Measurements from ENCODE around the gene PPP2R2C.
A peak's percentile ranks its signal among the peaks of the same experiment; 100 is the strongest.

PPP2R2C gene

DNA sequence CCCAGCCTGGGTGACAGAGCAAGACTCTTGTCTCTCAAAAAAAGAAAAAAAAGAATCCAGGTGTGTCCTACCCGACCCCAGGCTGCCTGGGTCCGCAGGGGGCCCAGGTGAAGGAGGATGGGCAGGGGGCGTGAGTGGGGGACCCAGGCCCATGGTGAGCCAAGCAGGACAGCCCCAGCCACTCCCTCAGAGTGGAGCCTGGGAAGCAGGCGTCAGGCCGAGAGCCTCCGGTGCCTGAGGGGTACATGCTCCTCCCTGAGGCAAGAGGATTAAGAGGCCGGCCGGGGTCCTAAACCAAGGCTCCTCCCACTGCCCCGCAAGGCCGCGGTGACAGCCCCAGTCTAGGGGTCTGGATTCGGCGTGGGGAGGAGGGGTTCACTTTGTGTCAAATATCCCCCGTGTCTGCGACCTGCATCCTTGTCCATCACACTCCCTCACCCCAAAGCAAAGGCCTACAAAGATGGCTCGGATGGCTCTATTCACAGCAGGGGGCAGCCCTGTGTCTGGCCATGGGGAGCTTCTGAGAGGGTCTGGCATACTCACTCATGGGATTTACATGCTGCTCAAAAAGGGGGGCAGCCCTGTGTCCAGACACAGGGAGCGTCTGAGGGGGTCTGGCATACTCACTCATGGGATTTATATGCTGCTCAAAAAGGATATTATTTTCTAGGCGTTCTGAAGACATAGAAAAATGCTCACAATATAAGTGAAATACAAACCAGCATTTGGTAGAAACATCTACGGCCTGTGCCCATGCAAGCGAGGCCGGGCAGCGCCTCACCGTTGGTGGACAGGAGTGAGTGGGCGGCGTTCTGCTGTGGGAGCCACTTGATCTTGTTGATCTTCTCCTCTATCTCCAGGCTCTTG lies 94.6 kb downstream of the PPP2R2C start:
- DNase-seq, result no peak

DNA sequence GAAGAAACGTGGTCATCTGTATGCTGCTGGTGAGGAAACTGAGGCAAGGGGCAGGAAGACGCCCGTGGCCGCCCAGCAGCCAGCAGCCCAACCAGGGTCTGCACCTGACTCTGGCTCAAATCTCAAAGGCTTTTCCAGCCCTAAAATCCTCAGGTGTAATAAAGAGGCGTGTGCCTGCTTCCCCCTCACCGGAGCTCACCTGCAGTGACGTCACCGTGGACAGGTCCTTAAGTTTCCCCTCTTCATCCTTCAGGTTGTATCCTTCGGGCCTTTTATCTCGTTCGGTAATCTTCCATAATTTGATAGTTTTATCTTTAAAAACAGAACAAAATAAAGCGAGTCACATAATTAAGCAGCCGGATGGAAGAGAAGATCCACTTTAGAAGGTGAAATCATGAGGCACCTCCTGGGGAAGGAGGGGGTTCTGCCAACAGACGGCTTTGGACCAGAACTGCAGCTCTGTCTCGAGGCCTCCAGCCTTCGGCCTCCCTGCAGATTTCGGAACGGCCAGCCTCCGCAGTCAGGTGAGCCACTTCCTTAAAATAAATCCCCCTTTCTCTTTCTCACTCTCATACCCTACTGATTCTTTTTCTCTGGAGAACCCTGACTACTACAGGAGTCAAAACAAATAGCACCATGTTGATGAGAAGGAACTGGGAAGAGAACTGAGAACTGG lies 96.7 kb downstream of the PPP2R2C start:
- no peak for DNase-seq

GRCh38 chr4:6374575-6374974 lies 97.8 kb downstream of the PPP2R2C start:
- no peak for DNase-seq

DNA sequence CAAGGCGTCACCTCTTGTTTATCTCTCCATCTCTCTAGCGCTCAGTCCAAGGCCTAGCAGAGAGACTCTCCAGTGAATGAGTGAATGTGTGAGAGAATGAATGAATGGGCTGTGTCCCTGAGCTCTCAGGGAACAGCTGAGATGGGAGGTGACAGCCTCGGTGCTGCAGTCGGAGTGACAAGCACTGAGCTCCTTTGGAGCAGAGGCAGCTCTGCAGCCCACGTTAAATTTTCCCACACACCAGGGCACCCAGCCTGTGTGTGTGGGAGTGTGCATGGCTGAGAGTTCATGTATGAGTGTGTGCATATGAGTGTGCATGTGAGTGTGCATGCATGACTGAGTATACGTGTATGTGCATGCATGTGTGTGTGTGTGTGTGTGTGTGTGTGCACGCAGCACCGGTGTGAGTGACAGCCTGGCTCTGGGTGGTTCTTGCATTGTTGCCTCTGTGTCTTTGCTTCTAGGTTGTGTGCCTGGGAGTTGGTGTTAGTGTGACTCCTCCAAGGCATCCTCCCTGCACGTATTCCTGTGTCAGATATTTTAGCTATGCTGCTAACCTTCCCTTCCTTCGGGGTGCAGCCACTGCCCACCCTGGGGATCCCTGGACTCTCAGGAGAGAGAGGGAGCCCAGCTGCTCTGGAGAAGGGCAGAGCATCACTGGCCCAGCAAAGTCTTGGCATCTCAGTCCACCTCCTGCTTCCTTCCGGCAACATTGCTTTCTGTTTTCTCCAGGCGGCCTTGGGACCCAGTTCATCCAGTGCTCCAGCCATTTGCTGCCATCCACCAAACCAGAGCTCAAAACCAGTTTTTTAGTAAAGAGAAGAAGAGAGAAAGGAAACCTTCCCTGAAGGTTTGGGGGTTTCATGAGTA lies 98.6 kb downstream of the PPP2R2C start:
- no peak for DNase-seq

GRCh38 chr4:6372649-6373525 lies 99.5 kb downstream of the PPP2R2C start:
- peak; percentile 73 for DNase-seq

DNA sequence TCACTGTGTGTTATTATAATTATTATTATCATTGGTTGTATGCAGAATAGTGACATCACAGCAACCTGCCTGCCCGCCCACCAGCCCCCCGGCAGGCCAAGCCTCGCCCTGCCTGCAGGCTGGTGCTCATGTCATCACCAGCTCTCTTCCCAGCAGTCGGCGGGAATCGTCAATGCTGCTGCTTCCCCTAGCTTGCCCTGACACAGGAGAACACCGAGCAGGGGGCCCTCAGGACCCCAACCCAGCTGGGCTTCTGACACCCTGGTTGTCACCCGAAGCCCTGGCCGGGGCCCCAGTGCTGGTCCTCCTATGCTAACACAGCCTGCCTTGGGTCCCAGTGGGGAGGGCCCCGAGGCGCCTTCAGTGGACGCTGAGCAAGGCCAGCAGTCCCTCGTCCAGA lies 100.6 kb downstream of the PPP2R2C start:
- DNase-seq, result no peak

- no peak for DNase-seq
Observed at GRCh38 chr4:6371271-6371670, 101.1 kb downstream of the PPP2R2C start.

- DNase-seq, result no peak
Observed at GRCh38 chr4:6369924-6370645, 102.3 kb downstream of the PPP2R2C start.

DNA sequence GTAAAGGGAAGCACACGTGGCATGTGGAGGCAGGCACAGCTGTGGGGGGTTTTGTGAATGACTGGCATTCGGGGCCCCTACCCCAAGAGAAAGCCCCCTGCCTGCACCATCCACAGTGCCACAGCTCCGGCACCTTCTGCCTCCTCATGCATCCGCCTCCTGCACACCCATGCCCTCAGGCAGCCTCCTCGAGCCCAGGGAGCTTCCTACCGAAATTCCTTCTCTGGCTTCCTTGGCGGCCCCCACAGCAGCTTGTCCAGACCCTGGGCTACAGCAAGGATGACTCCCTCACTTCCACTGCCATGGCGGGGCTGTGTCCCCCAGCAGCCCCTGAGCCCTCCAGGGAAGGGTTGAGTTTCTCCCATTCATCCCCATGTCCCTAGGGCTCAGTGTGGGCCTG lies 102.9 kb downstream of the PPP2R2C start:
- no peak for DNase-seq

DNA sequence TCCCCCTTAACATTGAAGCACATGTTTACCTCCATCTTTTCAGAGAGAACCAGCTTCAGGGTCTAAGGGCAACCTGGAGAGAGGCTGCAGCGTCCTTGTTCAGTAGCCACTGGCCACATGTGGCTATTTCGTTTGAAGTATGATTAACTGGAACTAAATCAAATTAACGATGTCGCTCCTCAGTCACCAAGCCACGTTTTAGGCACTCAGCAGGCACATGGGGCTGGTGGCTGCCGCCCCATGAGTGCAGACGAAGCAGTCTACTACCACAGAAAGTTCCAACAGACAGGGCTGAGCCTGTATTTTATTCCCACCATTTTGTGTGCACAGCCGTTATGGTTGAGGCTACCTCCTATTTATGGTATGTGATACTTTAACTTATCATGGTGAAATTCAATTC lies 103.4 kb downstream of the PPP2R2C start:
- DNase-seq, result no peak

DNA sequence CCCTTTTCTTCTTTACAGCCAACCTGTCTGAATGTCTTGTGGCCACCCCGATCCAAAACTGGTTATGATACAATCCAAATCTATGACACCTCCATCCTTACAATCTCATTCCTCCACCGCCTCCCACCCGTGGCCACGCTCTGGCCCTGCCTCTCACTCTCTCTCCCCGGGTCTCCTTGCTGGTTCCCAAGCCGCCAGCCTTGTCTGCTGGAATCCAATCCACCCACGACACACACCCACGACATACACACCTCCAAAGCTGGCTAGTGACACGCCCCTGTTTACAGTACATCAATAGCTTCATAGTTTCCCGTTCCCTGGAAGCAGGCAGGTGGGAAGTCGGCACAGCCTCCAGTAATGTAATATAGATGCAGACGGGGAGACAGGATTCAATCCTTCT lies 103.8 kb downstream of the PPP2R2C start:
- no peak for DNase-seq

GRCh38 chr4:6368096-6368495 lies 104.3 kb downstream of the PPP2R2C start:
- no peak for DNase-seq

GRCh38 chr4:6367371-6367851 lies 105.0 kb downstream of the PPP2R2C start:
- DNase-seq, result no peak

GRCh38 chr4:6366581-6366980 lies 105.8 kb downstream of the PPP2R2C start:
- no peak for DNase-seq

- no peak for DNase-seq
Observed at GRCh38 chr4:6365545-6366086, 106.8 kb downstream of the PPP2R2C start.

DNA sequence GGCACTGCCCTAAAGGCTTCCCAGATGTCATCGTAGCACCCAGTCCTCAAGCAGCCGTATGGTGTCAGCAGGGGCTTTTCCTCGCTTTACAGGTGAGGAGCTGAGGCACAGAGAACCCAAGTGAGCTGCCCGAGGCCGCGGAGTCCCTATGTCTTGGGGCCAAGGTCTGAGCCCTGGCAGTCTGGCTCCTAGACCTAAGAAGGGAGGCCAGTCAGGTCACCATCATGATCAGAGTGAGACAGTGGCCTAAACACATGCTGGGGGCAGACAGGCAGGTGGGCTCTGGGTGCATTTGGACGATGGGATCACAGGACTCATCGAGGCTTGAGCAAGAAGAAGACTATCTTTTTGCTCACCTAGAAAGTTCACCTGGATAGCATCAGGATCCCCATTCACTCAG lies 107.8 kb downstream of the PPP2R2C start:
- DNase-seq, result no peak

DNA sequence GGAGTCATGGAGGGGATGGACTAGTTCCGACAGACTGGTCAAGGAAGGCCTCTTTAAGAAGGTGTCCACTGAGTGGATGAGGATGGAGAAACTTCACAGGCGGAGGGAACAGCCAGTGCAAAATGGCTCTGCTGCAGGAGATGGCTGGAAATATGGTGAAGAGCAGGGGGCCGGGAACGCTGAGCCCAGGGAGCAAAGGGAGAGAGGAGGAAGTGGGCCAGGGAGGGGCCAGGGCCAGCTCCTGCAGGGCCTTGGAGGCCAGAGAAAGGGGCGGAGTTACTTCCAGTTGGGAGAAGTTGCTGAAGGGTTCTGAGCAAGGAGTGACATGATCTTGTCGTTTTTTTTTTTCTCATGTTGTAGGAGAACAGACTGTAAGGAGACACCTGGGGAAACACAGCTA lies 108.3 kb downstream of the PPP2R2C start:
- no peak for DNase-seq

GRCh38 chr4:6362896-6363295 lies 109.5 kb downstream of the PPP2R2C start:
- peak; percentile 85 for DNase-seq

DNA sequence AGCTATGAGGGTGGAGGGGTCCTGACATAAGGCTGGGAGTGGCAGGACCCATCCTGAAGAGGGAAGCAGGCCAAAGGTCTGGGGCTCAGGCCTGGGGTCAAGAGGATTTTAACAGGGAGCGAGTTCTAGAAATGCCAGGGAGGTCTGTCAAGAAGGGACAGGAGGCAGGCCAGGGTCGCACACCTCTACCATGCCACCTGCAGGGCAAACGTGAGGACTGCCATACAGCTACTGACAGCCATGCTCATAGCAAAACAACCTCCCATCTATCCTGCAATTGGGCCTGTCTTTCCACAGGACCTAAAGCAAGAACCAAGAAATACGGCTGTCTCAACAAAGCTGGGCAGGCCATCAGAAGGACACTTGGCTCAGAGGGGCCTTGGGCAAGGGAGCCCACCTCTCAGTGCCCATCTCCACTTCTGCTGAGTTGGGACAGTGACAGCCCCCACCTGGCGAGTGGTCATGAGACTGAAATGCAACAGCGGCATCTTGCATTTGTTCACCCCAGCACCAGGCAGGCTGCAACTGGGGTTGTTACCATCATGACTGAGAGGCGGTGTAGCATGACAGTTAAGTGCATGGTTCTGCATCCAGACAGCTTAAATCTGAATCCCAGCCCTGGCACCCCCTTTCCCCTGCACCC lies 110.0 kb downstream of the PPP2R2C start:
- DNase-seq, result no peak

GRCh38 chr4:6361076-6361784 lies 111.2 kb downstream of the PPP2R2C start:
- DNase-seq, result no peak
